K562 (cell line): ENCODE measurements around the gene IDUA. TPM values are rescaled to one million over a fixed set of nuclear protein-coding genes. Genes with fewer than 3 reads are reported as not detected.
A peak's percentile ranks its signal among the peaks of the same experiment; 100 is the strongest.

ENCODE experiments used
- ASH1L ChIP-seq: fragments of 450-650 bp; IDR thresholded peaks from 2 replicates; pipeline ENCODE4 v1.6.1; 2018; ENCODE audit warnings: borderline replicate concordance, mild to moderate bottlenecking, low read depth; ENCODE audit not compliant: partially characterized antibody
- ETV5 ChIP-seq: sonication (generic); formaldehyde crosslinking; IDR thresholded peaks from 2 replicates; pipeline ENCODE4 v1.4.0; 2020; ENCODE audit warnings: low read depth, mild to moderate bottlenecking, missing genetic modification reagents
- FOXP1 ChIP-seq: sonication (generic); formaldehyde crosslinking; IDR thresholded peaks from 2 replicates; pipeline ENCODE4 v1.8.0; 2022; ENCODE audit warnings: mild to moderate bottlenecking, missing genetic modification reagents
- HDAC1 ChIP-seq, 2 experiments: fragments of 450-650 bp; IDR thresholded peaks; 2 replicates each; pipeline ENCODE4 v1.6.1; 2016 to 2017; ENCODE audit warnings: inconsistent platforms in 1 of 2, mild to moderate bottlenecking in 1 of 2, moderate library complexity in 1 of 2
- HNRNPL ChIP-seq: fragments of 200-400 bp; formaldehyde crosslinking; IDR thresholded peaks from 2 replicates; pipeline ENCODE4 v1.6.1; 2017; ENCODE audit warnings: low read depth, mild to moderate bottlenecking, low read length
- SMARCC2 ChIP-seq: fragments of 450-650 bp; IDR thresholded peaks from 2 replicates; pipeline ENCODE4 v1.6.1; 2017; ENCODE audit warnings: antibody characterized with exemption, moderate library complexity, mild to moderate bottlenecking, low read depth
- TBL1XR1 ChIP-seq, 2 experiments: IDR thresholded peaks; 2 replicates each; pipeline ENCODE4 v1.6.1; 2012; ENCODE audit warnings: improper control_type of control experiment in 2 of 2, low read length in 2 of 2, mild to moderate bottlenecking in 1 of 2
- TGIF2 ChIP-seq: sonication (generic); formaldehyde crosslinking; IDR thresholded peaks from 2 replicates; pipeline ENCODE4 v1.8.1; 2022; ENCODE audit warnings: mild to moderate bottlenecking, missing genetic modification reagents, moderate library complexity
- ZBTB1 ChIP-seq: sonication (generic); formaldehyde crosslinking; IDR thresholded peaks from 2 replicates; pipeline ENCODE4 v1.8.1; 2023; ENCODE audit warnings: missing genetic modification reagents, low read depth, mild to moderate bottlenecking, borderline replicate concordance
- ZBTB17 ChIP-seq: fragments of 450-650 bp; formaldehyde crosslinking; IDR thresholded peaks from 2 replicates; pipeline ENCODE4 v1.4.0; 2020; ENCODE audit warnings: mild to moderate bottlenecking
- ZNF175 ChIP-seq: fragments of 200-800 bp; sonication (Bioruptor generic); IDR thresholded peaks from 2 replicates; pipeline ENCODE4 v1.6.1; 2016; ENCODE audit warnings: low read depth, mild to moderate bottlenecking, missing genetic modification characterization, missing compliant biosample characterization
- ZNF511 ChIP-seq: sonication (generic); formaldehyde crosslinking; IDR thresholded peaks from 2 replicates; pipeline ENCODE4 v1.8.0; 2022; ENCODE audit warnings: mild to moderate bottlenecking, missing genetic modification reagents
- polyA plus RNA-seq, 8 experiments: library from polyadenylated mRNA; depleted of rRNA in 4 of 8; stranded (reverse) in 5 of 8; unstranded in 3 of 8; fragments of >200 nt; fragmentation: Nextera tagmentation in 2 of 8; fragmentation: Illumina TruSeq in 1 of 8; extraction: Ambion mirVana in 2 of 8; extraction: Trizol in 1 of 8; gene quantifications; 2 replicates each; pipeline versions ENCODE4 v1.2.1 to v1.2.3, GENCODE V29; 2011 to 2014; ENCODE audit warnings: inconsistent platforms in 1 of 8, missing spikeins in 1 of 8
- total RNA-seq, 7 experiments: library from RNA; depleted of rRNA in 6 of 7; stranded (reverse); fragments of >200 nt in 6 of 7; fragmentation: Illumina TruSeq in 2 of 7; extraction: Trizol in 2 of 7; gene quantifications; 2 replicates each; pipeline versions ENCODE4 v1.2.1 to v1.2.3, GENCODE V29; 2011 to 2021; ENCODE audit warnings: low replicate concordance in 1 of 7
- TF ChIP-seq, protein P1 (sequence below): sonication (generic); formaldehyde crosslinking; IDR thresholded peaks from 2 replicates; pipeline ENCODE4 v1.8.1; 2023; ENCODE audit warnings: missing genetic modification reagents, mild to moderate bottlenecking, borderline replicate concordance
- TF ChIP-seq, protein P2 (sequence below): fragments of 450-650 bp; conservative IDR thresholded peaks from 2 replicates; pipeline ENCODE4 v1.6.1; 2016; ENCODE audit warnings: missing genetic modification characterization, low read depth, mild to moderate bottlenecking, control low read depth, missing compliant biosample characterization
- TF ChIP-seq, protein P3 (sequence below): fragments of 450-650 bp; IDR thresholded peaks from 2 replicates; pipeline ENCODE4 v1.6.1; 2016

The IDUA gene
- total and polyA plus RNA-seq, 9 of the 15 experiments (the other 6 are each of a cell fraction or from before 2014, with no cell fraction given): 0.04 to 16.1 (median 1.2) TPM

DNA sequence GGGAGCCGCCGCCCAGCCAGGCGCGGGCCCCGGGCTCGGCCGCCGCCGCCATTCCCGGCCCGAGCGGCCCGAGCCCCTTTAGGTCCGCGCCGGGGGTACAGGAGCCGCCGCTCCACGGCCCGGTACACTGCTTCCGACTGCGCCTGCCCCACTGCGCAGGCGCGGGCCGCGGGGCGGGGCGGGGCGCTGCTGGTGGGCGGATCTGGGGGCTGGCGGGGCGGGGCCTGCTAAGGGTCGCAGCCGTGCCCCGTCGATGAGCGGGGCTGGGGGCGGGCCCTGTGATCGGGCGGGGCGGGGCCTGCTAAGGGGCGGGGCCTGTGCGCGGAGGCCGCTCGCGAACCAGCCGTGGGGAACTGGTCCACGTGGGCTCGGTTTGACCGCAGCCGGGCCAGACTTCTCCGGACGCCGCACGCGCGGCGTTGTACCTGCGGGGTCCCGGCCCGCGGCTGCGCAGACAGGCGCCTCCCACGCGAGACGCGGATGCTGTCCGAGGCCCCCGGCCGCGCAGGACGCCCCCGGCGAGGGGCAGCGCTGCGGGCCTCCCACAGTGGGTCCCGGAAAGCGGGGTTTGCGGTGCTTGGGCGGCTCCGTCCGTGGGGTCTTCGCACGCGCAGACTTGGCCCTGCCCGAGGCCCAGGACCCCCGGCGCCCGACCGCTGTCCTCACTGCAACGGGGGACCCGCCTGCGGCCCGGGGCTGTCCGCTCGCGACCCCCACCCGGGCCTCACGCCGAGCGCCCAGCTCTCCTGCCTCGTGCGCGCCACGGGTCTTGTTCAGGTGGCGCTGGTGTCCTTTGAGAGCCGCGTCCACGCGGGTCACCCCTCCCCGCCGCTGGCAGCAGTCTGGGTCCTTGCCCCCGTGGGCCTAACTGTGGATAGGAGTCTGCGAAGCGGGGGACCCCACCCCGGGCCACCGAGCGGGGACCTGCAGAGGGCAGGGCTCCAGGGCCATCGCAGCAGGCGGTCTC, 13.1 kb upstream of the IDUA start, which contains the start of gene DGKQ (continued):
- TF ChIP-seq, protein P1, sequence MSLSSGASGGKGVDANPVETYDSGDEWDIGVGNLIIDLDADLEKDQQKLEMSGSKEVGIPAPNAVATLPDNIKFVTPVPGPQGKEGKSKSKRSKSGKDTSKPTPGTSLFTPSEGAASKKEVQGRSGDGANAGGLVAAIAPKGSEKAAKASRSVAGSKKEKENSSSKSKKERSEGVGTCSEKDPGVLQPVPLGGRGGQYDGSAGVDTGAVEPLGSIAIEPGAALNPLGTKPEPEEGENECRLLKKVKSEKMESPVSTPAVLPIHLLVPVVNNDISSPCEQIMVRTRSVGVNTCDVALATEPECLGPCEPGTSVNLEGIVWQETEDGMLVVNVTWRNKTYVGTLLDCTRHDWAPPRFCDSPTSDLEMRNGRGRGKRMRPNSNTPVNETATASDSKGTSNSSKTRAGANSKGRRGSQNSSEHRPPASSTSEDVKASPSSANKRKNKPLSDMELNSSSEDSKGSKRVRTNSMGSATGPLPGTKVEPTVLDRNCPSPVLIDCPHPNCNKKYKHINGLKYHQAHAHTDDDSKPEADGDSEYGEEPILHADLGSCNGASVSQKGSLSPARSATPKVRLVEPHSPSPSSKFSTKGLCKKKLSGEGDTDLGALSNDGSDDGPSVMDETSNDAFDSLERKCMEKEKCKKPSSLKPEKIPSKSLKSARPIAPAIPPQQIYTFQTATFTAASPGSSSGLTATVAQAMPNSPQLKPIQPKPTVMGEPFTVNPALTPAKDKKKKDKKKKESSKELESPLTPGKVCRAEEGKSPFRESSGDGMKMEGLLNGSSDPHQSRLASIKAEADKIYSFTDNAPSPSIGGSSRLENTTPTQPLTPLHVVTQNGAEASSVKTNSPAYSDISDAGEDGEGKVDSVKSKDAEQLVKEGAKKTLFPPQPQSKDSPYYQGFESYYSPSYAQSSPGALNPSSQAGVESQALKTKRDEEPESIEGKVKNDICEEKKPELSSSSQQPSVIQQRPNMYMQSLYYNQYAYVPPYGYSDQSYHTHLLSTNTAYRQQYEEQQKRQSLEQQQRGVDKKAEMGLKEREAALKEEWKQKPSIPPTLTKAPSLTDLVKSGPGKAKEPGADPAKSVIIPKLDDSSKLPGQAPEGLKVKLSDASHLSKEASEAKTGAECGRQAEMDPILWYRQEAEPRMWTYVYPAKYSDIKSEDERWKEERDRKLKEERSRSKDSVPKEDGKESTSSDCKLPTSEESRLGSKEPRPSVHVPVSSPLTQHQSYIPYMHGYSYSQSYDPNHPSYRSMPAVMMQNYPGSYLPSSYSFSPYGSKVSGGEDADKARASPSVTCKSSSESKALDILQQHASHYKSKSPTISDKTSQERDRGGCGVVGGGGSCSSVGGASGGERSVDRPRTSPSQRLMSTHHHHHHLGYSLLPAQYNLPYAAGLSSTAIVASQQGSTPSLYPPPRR (CRISPR knock-in tag): no peak
- TF ChIP-seq TGIF2 (0 out of 2 replicates have a peak, but pooled peaks have one; percentile 72), ETV5 (CRISPR knock-in tag) (no peak), ZBTB17 (no peak), HNRNPL (0 out of 2 replicates have a peak, but pooled peaks have one; percentile 47), ZNF511 (CRISPR knock-in tag) (no peak), ZNF175 (CRISPR knock-in tag) (no peak), TBL1XR1 (IDR thresholded peaks at IDR 0.05; ENCODE audit: low read length in 2 of 2) (no peak), ZBTB1 (CRISPR knock-in tag) (no peak), HDAC1 (IDR thresholded peaks at IDR 0.05) (0 out of 4 replicates have a peak, but pooled peaks of 1 of the 2 experiments have one; percentile 28), FOXP1 (no peak), ASH1L (no peak), SMARCC2 (no peak)
- TF ChIP-seq, protein P2, sequence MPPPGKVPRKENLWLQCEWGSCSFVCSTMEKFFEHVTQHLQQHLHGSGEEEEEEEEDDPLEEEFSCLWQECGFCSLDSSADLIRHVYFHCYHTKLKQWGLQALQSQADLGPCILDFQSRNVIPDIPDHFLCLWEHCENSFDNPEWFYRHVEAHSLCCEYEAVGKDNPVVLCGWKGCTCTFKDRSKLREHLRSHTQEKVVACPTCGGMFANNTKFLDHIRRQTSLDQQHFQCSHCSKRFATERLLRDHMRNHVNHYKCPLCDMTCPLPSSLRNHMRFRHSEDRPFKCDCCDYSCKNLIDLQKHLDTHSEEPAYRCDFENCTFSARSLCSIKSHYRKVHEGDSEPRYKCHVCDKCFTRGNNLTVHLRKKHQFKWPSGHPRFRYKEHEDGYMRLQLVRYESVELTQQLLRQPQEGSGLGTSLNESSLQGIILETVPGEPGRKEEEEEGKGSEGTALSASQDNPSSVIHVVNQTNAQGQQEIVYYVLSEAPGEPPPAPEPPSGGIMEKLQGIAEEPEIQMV (tag): no peak
- TF ChIP-seq, protein P3, sequence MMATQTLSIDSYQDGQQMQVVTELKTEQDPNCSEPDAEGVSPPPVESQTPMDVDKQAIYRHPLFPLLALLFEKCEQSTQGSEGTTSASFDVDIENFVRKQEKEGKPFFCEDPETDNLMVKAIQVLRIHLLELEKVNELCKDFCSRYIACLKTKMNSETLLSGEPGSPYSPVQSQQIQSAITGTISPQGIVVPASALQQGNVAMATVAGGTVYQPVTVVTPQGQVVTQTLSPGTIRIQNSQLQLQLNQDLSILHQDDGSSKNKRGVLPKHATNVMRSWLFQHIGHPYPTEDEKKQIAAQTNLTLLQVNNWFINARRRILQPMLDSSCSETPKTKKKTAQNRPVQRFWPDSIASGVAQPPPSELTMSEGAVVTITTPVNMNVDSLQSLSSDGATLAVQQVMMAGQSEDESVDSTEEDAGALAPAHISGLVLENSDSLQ: no peak
